Prostate gland (tissue), 2 donors: ENCODE measurements around the gene TEC.

ENCODE experiments used
- CTCF ChIP-seq, 4 experiments: fragments of 200-600 bp in 2 of 4; fragments of 450-650 bp in 2 of 4; sonication (generic) in 2 of 4; IDR thresholded peaks; 1 replicate in 3 of 4; 2 replicates in 1 of 4; pipeline ENCODE4 v1.5.1; 2016 to 2019; ENCODE audit warnings: antibody characterized with exemption in 4 of 4, mild to moderate bottlenecking in 2 of 4, moderate library complexity in 2 of 4
- POLR2A ChIP-seq: fragments of 450-650 bp; IDR thresholded peaks from one replicate; pipeline ENCODE4 v1.6.1; 2016; ENCODE audit warnings: antibody characterized with exemption, mild to moderate bottlenecking
- POLR2AphosphoS5 ChIP-seq: sonication (generic); formaldehyde crosslinking; IDR thresholded peaks from one replicate; pipeline ENCODE4 v1.6.1; 2017; ENCODE audit warnings: antibody characterized with exemption

- TF ChIP-seq POLR2A, result no peak
- TF ChIP-seq CTCF (IDR thresholded peaks at IDR 0.05), result no peak
- no peak for TF ChIP-seq POLR2AphosphoS5
Observed at GRCh38 chr4:48122756-48123155, 146.9 kb downstream of the TEC start.
